Muscle of leg (tissue), 11 donors: ENCODE data around the gene RBFOX2. TPM values are rescaled to one million over a fixed set of nuclear protein-coding genes. Genes with fewer than 3 reads are reported as not detected.
A peak's percentile ranks its signal among the peaks of the same experiment; 100 is the strongest.

Experiments used
- DNase-seq: peaks from one replicate; pipeline ENCODE4 v3.0.0; 2013
- H3K27ac ChIP-seq: one replicate; pipeline ENCODE4 v1.5.1; 2013; ENCODE audit warnings: mild to moderate bottlenecking, low read length, control low read depth
- H3K27me3 ChIP-seq: one replicate; pipeline ENCODE4 v1.6.1; 2013; ENCODE audit warnings: low read length; ENCODE audit not compliant: control insufficient read depth, insufficient read depth
- H3K36me3 ChIP-seq: one replicate; pipeline ENCODE4 v1.6.1; 2013; ENCODE audit warnings: low read length; ENCODE audit not compliant: control insufficient read depth, insufficient read depth
- H3K4me1 ChIP-seq: one replicate; pipeline ENCODE4 v1.6.1; 2013; ENCODE audit warnings: low read length; ENCODE audit not compliant: control insufficient read depth, insufficient read depth
- H3K4me3 ChIP-seq: one replicate; pipeline ENCODE4 v1.5.1; 2013; ENCODE audit warnings: low read length, control low read depth
- H3K9me3 ChIP-seq: replicated peaks from 2 replicates; pipeline ENCODE4 v1.6.1; 2013; ENCODE audit warnings: low read depth, low read length; ENCODE audit not compliant: control insufficient read depth
- WGBS: methylation state at CpG from one replicate; pipeline ENCODE4 v1.1.5; 2013; ENCODE audit warnings: missing lambda C conversion rate; ENCODE audit not compliant: insufficient coverage; 5-methylcytosine and 5-hydroxymethylcytosine counted together
- polyA plus RNA-seq, 8 donors: library from polyadenylated mRNA; unstranded; fragments of 120-200 nt; gene quantifications; one replicate each; pipeline versions ENCODE4 v1.2.1 to v1.2.3, GENCODE V29; 2013; ENCODE audit warnings: inconsistent platforms in 1 of 8, low replicate concordance in 1 of 8; ENCODE audit not compliant: insufficient read length in 8 of 8, insufficient read depth in 1 of 8
- total RNA-seq: library from RNA; stranded (reverse); fragments of 120-200 nt; gene quantifications from one replicate; pipeline ENCODE4 v1.2.4, GENCODE V29; 2013

RBFOX2 gene
- total and polyA plus RNA-seq, 9 donors = 159 to 234 (median 197) TPM

- Histone ChIP-seq H3K36me3 (peaks cover 25% of the 10 kb centered on the region), H3K27me3 (no peaks in the 10 kb centered on the region), H3K4me1 (peaks cover 16% of the 10 kb centered on the region), H3K27ac (no peak overlapping the region), H3K4me3 (no peak overlapping the region), H3K9me3 (no peaks in the 10 kb centered on the region)
- no peak for DNase-seq
- 93% methylated on average over 5 of the region's 5 CpGs for WGBS
Observed at GRCh38 chr22:35782504-35782903, 246.1 kb downstream of the RBFOX2 start.

GRCh38 chr22:35781898-35782297 is 246.7 kb downstream of the RBFOX2 start:
- H3K27ac ChIP-seq = no peak overlapping the region
- H3K36me3 ChIP-seq = peaks cover 21% of the 10 kb centered on the region
- no CpG with 5 or more reads among the region's 3 CpGs for WGBS
- DNase-seq = no peak
- H3K4me3 ChIP-seq = no peak overlapping the region
- H3K27me3 ChIP-seq = no peaks in the 10 kb centered on the region
- peaks cover 16% of the 10 kb centered on the region for H3K4me1 ChIP-seq
- H3K9me3 ChIP-seq = no peaks in the 10 kb centered on the region

DNA sequence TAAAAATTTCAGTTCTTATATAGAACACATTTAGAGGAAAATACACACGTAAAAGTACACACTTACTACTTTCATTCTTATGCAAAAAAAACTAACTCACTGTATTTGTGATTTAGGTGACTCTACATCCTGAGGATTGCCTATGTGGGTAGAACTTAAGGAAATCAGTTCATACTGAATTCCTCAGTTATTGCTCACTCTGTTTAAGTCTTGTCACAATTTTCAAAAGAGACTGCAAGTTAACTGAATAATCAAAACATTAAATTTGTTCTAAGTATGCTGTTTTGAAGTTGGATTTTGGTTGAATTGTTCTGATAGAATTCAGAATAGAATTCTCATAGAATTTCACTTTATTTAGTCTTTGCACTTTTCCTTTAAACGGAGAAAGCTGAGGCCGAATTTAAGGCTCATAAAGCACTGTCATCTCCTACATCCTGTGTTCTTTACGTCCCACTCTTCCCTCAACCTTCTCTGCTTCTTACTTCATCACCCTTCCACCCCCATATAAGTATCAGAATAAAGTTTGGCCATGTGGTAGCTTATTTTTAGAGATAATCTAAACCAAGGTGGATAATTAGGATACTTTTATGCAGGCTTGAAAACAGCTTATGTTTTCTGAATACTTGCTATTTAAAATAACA is 251.2 kb downstream of the RBFOX2 start:
- H3K27ac ChIP-seq = no peak overlapping the region
- 80% methylated on average over 2 of the region's 4 CpGs for WGBS

DNA sequence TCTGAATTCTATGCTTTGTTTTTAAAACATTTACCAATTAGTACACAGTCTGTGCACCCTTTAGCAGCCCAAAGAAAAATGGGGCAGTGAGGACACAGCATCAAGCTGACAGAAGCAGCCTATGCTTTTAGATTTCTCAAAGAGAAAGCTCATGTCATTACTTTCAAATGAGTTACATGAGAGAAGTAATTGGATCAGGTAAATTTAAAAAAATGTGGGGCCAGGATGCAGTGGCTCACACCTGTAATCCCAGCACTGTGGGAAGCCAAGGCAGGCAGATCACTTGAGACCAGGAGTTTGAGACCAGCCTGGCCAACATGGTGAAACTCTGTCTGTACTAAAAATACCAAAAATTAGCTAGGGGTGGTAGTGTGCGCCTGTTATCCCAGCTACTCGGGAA is 253.3 kb downstream of the RBFOX2 start:
- 67% methylated on average over 1 of the region's 2 CpGs for WGBS
- Histone ChIP-seq H3K27ac (no peak overlapping the region), H3K36me3 (peaks cover 4% of the 10 kb centered on the region)

More for the DNA sequence above, 251.2 kb downstream of the RBFOX2 start:
- Histone ChIP-seq H3K36me3 (peaks cover 8% of the 10 kb centered on the region), H3K27me3 (no peaks in the 10 kb centered on the region), H3K4me1 (peaks cover under 1% of the 10 kb centered on the region), H3K4me3 (no peak overlapping the region), H3K9me3 (no peaks in the 10 kb centered on the region)
- no peak for DNase-seq

GRCh38 chr22:35769974-35770373 is 258.6 kb downstream of the RBFOX2 start:
- no peaks in the 10 kb centered on the region for H3K4me1 ChIP-seq
- H3K9me3 ChIP-seq = no peaks in the 10 kb centered on the region
- no peak for DNase-seq
- peaks cover 4% of the 10 kb centered on the region for H3K36me3 ChIP-seq
- H3K27me3 ChIP-seq = no peaks in the 10 kb centered on the region
- H3K27ac ChIP-seq = no peak overlapping the region
- no peak overlapping the region for H3K4me3 ChIP-seq

More for the DNA sequence above, 253.3 kb downstream of the RBFOX2 start:
- Histone ChIP-seq H3K4me3 (no peak overlapping the region), H3K9me3 (no peaks in the 10 kb centered on the region), H3K4me1 (no peaks in the 10 kb centered on the region), H3K27me3 (no peaks in the 10 kb centered on the region)
- DNase-seq = no peak

GRCh38 chr22:35766654-35767580 is 261.7 kb downstream of the RBFOX2 start:
- Histone ChIP-seq H3K36me3 (peaks cover 4% of the 10 kb centered on the region), H3K4me3 (no peak overlapping the region), H3K27ac (peak overlapping the region; percentile 62), H3K4me1 (no peaks in the 10 kb centered on the region), H3K9me3 (no peaks in the 10 kb centered on the region), H3K27me3 (no peaks in the 10 kb centered on the region)
- 34% methylated on average over 4 of the region's 10 CpGs for WGBS
- peak; percentile 77 for DNase-seq

DNA sequence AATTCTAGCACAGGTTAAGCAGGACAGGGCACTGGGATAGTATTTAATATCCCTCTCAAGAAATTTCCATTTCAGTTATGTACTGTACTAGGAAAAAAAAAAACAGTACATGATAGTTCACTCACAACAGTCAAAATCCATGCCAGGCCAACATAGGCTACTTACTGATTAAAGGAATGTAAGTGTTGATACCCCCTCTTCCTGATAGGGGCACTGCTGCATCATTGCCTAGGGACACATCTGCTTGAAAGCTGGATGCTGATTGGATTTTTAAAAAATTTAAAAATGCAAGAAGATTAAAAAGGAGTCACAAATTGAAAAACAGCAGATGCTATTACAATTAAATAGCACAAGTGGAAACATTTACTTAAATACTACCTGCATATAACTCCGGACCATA is 267.6 kb downstream of the RBFOX2 start:
- WGBS = no CpG with 5 or more reads among the region's 1 CpG
- Histone ChIP-seq H3K9me3 (no peaks in the 10 kb centered on the region), H3K36me3 (peaks cover 27% of the 10 kb centered on the region), H3K4me3 (no peak overlapping the region), H3K4me1 (no peaks in the 10 kb centered on the region), H3K27ac (no peak overlapping the region), H3K27me3 (no peaks in the 10 kb centered on the region)
- DNase-seq = no peak

- Histone ChIP-seq H3K4me1 (no peaks in the 10 kb centered on the region), H3K9me3 (no peaks in the 10 kb centered on the region), H3K27me3 (no peaks in the 10 kb centered on the region), H3K4me3 (no peak overlapping the region), H3K27ac (no peak overlapping the region), H3K36me3 (peaks cover 32% of the 10 kb centered on the region)
- no peak for DNase-seq
- no CpG with 5 or more reads among the region's 1 CpG for WGBS
Observed at GRCh38 chr22:35758394-35758793, 270.2 kb downstream of the RBFOX2 start.

DNA sequence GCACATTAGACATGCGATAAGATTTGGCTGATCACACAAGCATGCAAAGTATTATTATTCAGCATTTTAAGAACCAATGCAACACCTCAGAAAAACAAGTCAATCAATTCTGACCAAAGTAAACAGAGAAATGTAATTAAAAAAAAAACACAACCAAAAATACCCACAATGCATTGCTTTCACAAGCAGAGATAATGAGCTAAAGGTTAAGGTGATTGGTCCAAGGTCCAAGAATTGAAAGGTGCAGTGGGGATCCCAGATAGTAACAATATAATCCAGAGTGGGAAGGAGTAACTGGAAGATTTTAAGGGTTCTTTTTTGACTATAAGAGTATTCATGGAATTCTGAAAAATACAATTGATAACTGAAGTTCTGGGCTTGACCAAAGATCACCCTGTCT is 271.9 kb downstream of the RBFOX2 start:
- H3K27ac ChIP-seq = no peak overlapping the region
- no peak for DNase-seq

GRCh38 chr22:35754761-35755160 is 273.9 kb downstream of the RBFOX2 start:
- Histone ChIP-seq H3K9me3 (no peaks in the 10 kb centered on the region), H3K27me3 (no peaks in the 10 kb centered on the region), H3K36me3 (peaks cover 32% of the 10 kb centered on the region), H3K27ac (no peak overlapping the region), H3K4me1 (peaks cover 3% of the 10 kb centered on the region), H3K4me3 (no peak overlapping the region)
- DNase-seq = no peak
- WGBS = no CpG with 5 or more reads among the region's 2 CpGs

More for the DNA sequence above, 271.9 kb downstream of the RBFOX2 start:
- H3K4me3 ChIP-seq = no peak overlapping the region
- no CpG with 5 or more reads among the region's 1 CpG for WGBS
- no peaks in the 10 kb centered on the region for H3K9me3 ChIP-seq
- peaks cover 3% of the 10 kb centered on the region for H3K4me1 ChIP-seq
- peaks cover 39% of the 10 kb centered on the region for H3K36me3 ChIP-seq
- no peaks in the 10 kb centered on the region for H3K27me3 ChIP-seq
